Nephron (organoid): ENCODE data around the gene TRAPPC2.

Experiments
- H3K27ac Mint-ChIP-seq, 3 experiments: 2 replicates each; pipeline ENCODE4 v1.8.0; 2020; ENCODE audit warnings: mixed read lengths in 3 of 3, mild to moderate bottlenecking in 2 of 3, moderate library complexity in 1 of 3
- H3K27me3 Mint-ChIP-seq: 2 replicates; pipeline ENCODE4 v1.8.0; 2021; ENCODE audit warnings: low read depth, mild to moderate bottlenecking, moderate library complexity, mixed read lengths
- H3K36me3 Mint-ChIP-seq: 2 replicates; pipeline ENCODE4 v1.8.0; 2020; ENCODE audit warnings: low read depth, mixed read lengths
- H3K4me1 Mint-ChIP-seq: 2 replicates; pipeline ENCODE4 v1.8.0; 2020; ENCODE audit warnings: mixed read lengths
- H3K4me3 Mint-ChIP-seq, 3 experiments: 2 replicates each; pipeline ENCODE4 v1.8.0; 2020; ENCODE audit warnings: mild to moderate bottlenecking in 3 of 3, mixed read lengths in 3 of 3, moderate library complexity in 2 of 3
- H3K9me3 Mint-ChIP-seq: 2 replicates; pipeline ENCODE4 v1.8.0; 2020; ENCODE audit warnings: mixed read lengths
- TF ChIP-seq, protein P1 (sequence below), 3 experiments: fragments of 200-600 bp; sonication (generic); IDR thresholded peaks; one replicate each; pipeline ENCODE4 v1.5.0; 2021; ENCODE audit warnings: antibody characterized with exemption in 3 of 3; ENCODE audit not compliant: unreplicated experiment in 3 of 3

Gene TRAPPC2

DNA sequence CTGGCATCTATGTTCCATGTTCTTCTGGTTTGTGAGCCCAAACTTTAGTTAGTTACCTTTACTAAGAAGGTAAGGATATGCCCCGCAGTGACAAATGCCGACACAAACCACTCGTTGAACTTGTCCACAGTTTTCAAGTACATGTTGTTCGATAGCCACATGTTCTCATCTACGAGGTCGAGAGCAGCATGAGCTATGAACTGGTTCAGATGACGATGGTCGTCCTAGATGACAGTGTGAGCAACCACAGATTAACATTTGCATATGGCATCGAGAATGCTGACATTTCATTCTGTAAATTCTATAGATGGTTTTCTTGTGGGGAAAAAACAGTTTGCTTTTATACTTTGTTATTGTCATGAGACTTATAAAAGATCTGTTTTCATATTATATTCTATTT is 18.0 kb downstream of the TRAPPC2 start:
- TF ChIP-seq, protein P1, sequence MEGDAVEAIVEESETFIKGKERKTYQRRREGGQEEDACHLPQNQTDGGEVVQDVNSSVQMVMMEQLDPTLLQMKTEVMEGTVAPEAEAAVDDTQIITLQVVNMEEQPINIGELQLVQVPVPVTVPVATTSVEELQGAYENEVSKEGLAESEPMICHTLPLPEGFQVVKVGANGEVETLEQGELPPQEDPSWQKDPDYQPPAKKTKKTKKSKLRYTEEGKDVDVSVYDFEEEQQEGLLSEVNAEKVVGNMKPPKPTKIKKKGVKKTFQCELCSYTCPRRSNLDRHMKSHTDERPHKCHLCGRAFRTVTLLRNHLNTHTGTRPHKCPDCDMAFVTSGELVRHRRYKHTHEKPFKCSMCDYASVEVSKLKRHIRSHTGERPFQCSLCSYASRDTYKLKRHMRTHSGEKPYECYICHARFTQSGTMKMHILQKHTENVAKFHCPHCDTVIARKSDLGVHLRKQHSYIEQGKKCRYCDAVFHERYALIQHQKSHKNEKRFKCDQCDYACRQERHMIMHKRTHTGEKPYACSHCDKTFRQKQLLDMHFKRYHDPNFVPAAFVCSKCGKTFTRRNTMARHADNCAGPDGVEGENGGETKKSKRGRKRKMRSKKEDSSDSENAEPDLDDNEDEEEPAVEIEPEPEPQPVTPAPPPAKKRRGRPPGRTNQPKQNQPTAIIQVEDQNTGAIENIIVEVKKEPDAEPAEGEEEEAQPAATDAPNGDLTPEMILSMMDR (IDR thresholded peaks at IDR 0.05; ENCODE audit: unreplicated experiment in 3 of 3): no peak
- Mint-ChIP-seq H3K4me3 (no peak overlapping the region), H3K27ac (no peak overlapping the region), H3K27me3 (no peaks in the 10 kb centered on the region), H3K36me3 (peaks cover 45% of the 10 kb centered on the region), H3K9me3 (no peaks in the 10 kb centered on the region), H3K4me1 (peaks cover 30% of the 10 kb centered on the region)

DNA sequence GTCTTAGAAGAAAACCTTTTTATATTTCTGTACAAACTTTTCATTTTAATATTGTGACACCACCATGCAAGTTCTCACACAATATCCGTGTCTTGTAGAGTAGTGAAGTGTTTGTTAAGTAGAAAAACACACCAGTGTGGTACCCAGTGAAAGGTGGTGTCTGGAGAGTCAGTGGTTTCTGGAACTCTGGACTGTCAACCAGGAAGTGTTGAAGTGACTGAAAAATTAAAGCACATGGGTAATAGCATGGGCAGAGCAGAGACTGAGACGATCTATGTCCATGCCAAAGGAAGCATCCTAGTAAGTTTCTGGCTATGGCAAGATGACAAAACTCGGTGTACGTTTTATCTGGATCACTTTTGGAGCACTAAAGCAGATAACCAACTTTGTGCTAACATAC is 23.3 kb downstream of the TRAPPC2 start:
- peaks cover 47% of the 10 kb centered on the region for H3K36me3 Mint-ChIP-seq
- TF ChIP-seq, protein P1 (IDR thresholded peaks at IDR 0.05; ENCODE audit: unreplicated experiment in 3 of 3): no peak
- H3K27ac Mint-ChIP-seq: no peak overlapping the region
- no peak overlapping the region for H3K4me3 Mint-ChIP-seq
- peaks cover 5% of the 10 kb centered on the region for H3K4me1 Mint-ChIP-seq
- no peaks in the 10 kb centered on the region for H3K27me3 Mint-ChIP-seq
- peaks cover 3% of the 10 kb centered on the region for H3K9me3 Mint-ChIP-seq

DNA sequence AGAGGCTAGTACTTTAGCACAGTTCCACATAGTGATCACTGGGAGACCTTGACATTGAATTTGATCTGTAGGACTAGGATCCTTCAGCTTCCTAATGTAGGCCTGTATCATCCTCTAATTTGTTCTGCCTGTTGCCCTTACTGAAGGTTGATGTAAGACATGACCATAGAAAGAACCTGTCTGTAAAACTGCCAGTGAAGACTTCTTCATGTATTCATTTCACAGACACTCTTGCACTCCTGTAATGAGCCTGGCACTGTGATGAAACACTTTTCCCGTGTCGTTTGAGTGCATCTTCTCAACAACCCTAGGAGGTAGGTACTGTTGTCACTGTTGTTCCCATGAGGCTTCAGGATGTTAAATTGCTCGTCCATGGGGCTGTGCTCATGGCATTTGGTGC is 30.8 kb downstream of the TRAPPC2 start:
- H3K9me3 Mint-ChIP-seq: no peaks in the 10 kb centered on the region
- TF ChIP-seq, protein P1 (IDR thresholded peaks at IDR 0.05; ENCODE audit: unreplicated experiment in 3 of 3): no peak
- no peak overlapping the region for H3K4me3 Mint-ChIP-seq
- H3K4me1 Mint-ChIP-seq: peaks cover 8% of the 10 kb centered on the region
- no peak overlapping the region for H3K27ac Mint-ChIP-seq
- no peaks in the 10 kb centered on the region for H3K27me3 Mint-ChIP-seq
- H3K36me3 Mint-ChIP-seq: peaks cover 14% of the 10 kb centered on the region

DNA sequence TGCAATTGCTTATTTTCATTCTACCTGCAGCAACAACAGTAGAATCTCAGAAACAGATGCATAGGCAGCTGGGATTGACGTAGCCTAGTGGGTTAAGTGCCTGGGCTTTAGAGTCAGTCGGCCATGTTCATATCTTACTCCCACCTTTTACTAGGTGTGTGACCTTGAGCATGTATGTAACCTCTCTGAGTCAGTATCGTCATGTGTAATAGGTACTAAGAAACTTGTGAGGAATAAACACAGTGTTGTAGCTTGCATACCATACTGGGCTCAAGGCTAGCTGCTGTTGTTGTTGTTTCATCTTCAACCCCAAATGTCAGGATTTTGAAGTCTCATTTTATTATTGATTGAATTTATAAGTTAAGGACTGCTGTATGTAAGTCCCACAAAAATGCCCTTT is 31.3 kb downstream of the TRAPPC2 start:
- no peaks in the 10 kb centered on the region for H3K9me3 Mint-ChIP-seq
- no peak overlapping the region for H3K4me3 Mint-ChIP-seq
- peaks cover 11% of the 10 kb centered on the region for H3K36me3 Mint-ChIP-seq
- H3K27me3 Mint-ChIP-seq: no peaks in the 10 kb centered on the region
- H3K4me1 Mint-ChIP-seq: peaks cover 8% of the 10 kb centered on the region
- TF ChIP-seq, protein P1 (IDR thresholded peaks at IDR 0.05; ENCODE audit: unreplicated experiment in 3 of 3): no peak
- no peak overlapping the region for H3K27ac Mint-ChIP-seq

DNA sequence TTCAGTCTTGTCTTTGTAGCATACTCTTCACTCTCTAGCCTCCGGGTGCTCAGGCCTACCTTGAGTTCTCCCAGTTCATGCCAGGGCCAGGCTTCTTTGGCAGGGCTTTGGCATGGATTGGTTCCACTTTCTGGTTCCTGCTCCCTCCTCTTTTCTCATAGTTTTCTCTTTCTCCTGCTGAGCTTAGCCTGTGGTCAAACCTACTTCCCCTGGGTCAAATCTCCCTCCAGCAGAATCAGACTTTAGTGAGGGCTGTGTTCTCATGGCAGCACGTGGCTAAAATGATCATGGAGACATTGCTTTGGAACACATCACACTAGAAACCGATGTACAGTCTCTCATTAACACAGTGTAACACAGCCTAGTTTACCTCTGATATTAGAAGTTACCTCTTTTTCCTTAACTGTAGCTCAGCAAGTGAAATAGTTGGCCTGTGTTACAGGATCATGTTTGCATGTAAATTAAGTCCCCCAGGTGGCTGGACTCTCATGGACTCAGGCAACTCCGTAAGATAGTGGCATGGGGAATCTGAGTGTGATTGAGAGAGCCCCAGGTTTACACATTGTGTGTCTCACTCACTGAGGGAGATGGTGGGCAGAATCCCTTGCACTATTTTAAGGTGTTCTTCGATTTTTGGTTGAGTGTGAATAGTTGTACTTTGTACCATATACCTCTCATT is 32.2 kb downstream of the TRAPPC2 start:
- H3K36me3 Mint-ChIP-seq: peaks cover 6% of the 10 kb centered on the region
- H3K27me3 Mint-ChIP-seq: no peaks in the 10 kb centered on the region
- peaks cover 10% of the 10 kb centered on the region for H3K4me1 Mint-ChIP-seq
- no peak overlapping the region for H3K4me3 Mint-ChIP-seq
- TF ChIP-seq, protein P1 (IDR thresholded peaks at IDR 0.05; ENCODE audit: unreplicated experiment in 3 of 3): no peak
- no peaks in the 10 kb centered on the region for H3K9me3 Mint-ChIP-seq
- no peak overlapping the region for H3K27ac Mint-ChIP-seq

DNA sequence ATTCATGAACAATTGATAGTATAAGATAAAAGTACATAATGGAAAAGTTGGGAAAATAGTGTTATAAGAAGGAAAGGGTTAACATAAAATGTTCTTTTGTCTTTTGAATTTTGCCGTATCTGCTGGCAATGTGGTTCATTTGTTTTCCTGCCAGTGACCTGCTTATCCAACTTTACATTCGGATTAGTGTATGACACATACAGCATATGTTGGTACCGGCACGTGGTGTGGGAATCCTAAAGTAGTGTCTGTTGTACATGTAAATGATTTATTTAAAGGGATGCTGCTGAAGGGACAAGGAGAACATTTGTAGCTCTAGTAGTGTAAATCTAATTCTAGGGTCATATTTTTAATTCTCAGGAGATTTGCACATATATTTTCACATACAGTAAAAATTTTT is 34.0 kb downstream of the TRAPPC2 start:
- Mint-ChIP-seq H3K27ac (no peak overlapping the region), H3K4me3 (no peak overlapping the region), H3K4me1 (peaks cover 17% of the 10 kb centered on the region), H3K36me3 (peaks cover 2% of the 10 kb centered on the region), H3K9me3 (no peaks in the 10 kb centered on the region), H3K27me3 (no peaks in the 10 kb centered on the region)
- TF ChIP-seq, protein P1 (IDR thresholded peaks at IDR 0.05; ENCODE audit: unreplicated experiment in 3 of 3): no peak
